ENCODE results near the gene PEAK1.

PEAK1 gene

DNA sequence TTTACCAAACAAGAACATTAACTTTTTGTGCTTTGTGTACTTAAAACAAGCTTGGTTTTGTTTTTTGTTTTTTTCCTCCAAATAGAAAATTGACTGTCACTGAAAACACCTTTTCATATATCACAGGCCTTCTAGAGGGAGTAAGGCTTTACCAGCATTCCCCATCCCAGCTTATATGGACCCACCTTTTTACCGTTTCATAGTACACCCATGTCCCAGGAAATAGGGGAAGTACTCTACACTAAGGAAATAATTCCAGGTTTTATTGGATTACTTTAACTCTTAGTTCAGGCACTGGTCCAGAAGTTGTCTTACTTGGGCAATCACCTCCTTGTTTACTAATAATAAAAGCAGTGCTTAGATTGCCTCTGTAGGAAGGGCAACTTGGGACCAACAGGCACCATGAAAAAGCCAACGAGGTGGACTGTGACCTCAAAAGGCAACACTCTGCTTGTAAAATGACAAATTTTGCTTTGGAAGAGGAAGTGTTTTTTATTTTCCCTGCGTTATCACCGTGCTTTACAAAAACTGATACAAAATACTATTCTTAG, 27.0 kb upstream of the PEAK1 start:
- TF ChIP-seq ZNF274 (IDR thresholded peaks at IDR 0.05; ENCODE audit: low read depth, low read length), result no peak
- H3K4me3 ChIP-seq (ENCODE audit: low read length), result no peak overlapping the region

DNA sequence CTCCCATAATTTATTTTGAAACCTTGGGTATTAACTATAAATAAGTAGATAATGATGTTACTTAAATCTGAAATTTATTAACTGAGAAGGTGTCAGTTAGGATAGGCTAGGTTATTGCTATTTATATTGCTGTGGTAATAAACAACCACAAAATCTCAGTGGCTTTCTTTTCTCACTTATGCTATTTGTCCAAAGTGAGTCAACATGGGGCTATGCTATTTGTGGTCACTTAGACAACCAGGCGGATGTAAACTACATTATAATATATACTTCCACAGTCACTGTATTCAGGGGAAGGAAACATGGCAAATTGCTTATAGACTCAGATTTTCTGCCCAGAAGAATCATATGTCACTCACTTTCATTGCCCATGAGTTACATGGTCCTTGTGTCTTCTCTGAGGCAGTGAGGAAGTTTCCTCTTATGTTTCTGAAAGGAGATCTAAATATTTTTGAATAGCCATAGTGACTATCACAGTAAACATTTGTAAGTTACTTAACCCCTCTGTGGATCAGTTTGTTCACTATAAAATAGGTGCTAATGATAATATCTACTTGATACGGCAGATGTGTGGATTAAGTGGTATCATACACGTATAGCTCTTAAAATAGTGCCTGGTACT, 20.6 kb upstream of the PEAK1 start:
- H3K4me3 ChIP-seq (ENCODE audit: low read length), result no peak overlapping the region
- no peak for TF ChIP-seq ZNF274 (IDR thresholded peaks at IDR 0.05; ENCODE audit: low read depth, low read length)

DNA sequence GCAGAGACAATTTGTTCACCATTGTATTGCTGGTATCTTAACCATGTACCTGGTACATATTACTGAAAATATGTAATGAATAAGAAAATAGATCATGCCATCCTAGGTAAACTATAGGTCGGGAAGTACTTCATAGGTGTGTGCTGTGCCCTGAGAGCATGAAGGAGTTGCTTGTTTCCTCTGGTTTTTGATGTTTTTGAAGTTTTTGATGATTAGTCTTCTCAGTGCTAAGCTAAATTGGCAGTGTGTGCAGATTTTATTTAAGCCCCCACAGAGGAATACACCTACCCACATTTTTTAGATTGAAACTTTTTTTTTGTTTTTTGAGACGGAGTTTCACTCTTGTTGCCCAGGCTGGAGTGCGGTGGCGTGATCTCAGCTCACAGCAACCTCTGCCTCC, 17.4 kb upstream of the PEAK1 start:
- TF ChIP-seq ZNF274 (IDR thresholded peaks at IDR 0.05; ENCODE audit: low read depth, low read length), result no peak
- H3K4me3 ChIP-seq (ENCODE audit: low read length), result no peak overlapping the region

DNA sequence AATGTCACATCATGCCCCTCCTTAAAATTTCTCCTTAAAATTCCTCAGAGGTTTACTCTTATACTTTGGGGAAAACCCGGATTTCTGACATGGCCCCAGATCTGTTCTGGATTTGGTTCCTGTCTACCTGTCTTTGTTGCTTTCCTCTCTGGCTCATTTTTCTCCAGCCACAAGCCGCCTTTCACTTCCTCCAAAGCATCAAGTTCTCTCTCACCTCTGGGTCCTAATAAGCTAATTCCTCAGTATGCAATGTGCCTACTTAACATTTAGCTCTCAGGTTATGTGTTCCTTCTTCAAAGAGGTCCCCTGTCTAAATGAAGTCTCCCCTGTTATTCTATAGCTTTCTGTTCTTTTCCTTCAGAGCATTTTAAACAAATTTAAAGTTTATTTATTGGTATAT, 16.9 kb upstream of the PEAK1 start:
- no peak for TF ChIP-seq ZNF274 (IDR thresholded peaks at IDR 0.05; ENCODE audit: low read depth, low read length)
- no peak overlapping the region for H3K4me3 ChIP-seq (ENCODE audit: low read length)

- H3K4me3 ChIP-seq (ENCODE audit: low read length), result no peak overlapping the region
- TF ChIP-seq ZNF274 (IDR thresholded peaks at IDR 0.05; ENCODE audit: low read depth, low read length), result no peak
These were observed 10.7 kb upstream of the PEAK1 start for GRCh38 chr15:77430652-77431051.

- no peak for TF ChIP-seq ZNF274 (IDR thresholded peaks at IDR 0.05; ENCODE audit: low read depth, low read length)
- H3K4me3 ChIP-seq (ENCODE audit: low read length), result no peak overlapping the region
These were observed 10.3 kb upstream of the PEAK1 start for GRCh38 chr15:77430213-77430612.

GRCh38 chr15:77426871-77427270, 7.0 kb upstream of the PEAK1 start:
- no peak overlapping the region for H3K4me3 ChIP-seq (ENCODE audit: low read length)
- TF ChIP-seq ZNF274 (IDR thresholded peaks at IDR 0.05; ENCODE audit: low read depth, low read length), result no peak

- TF ChIP-seq ZNF274 (IDR thresholded peaks at IDR 0.05; ENCODE audit: low read depth, low read length), result no peak
- no peak overlapping the region for H3K4me3 ChIP-seq (ENCODE audit: low read length)
These were observed 6.5 kb upstream of the PEAK1 start for GRCh38 chr15:77426377-77426776.

- no peak overlapping the region for H3K4me3 ChIP-seq (ENCODE audit: low read length)
- TF ChIP-seq ZNF274 (IDR thresholded peaks at IDR 0.05; ENCODE audit: low read depth, low read length), result no peak
These were observed 5.2 kb upstream of the PEAK1 start for GRCh38 chr15:77425104-77425503.

DNA sequence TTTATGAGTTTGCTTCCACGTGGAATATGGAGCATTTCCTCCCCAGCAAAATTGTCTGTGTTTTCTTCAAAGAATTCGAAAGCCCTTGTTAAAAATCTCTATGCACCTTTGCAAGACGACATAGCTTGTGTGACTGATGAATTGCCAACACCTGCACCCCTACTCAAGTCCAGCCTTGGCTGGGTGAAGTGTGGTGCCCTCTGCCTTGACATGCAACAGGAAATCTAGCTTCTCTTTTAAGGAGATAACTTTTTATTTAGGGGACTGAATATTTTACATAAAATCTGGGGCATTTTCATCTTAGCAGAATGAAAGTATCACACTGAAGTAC, 1.4 kb upstream of the PEAK1 start:
- peak overlapping the region; percentile 97 for H3K4me3 ChIP-seq (ENCODE audit: low read length)
- TF ChIP-seq ZNF274 (IDR thresholded peaks at IDR 0.05; ENCODE audit: low read depth, low read length), result no peak

GRCh38 chr15:77420610-77421369, 886 bp upstream of the PEAK1 start, which contains the start of gene HMG20A:
Gene HMG20A (plus strand): TSS chr15:77420888. CDS start chr15:77458408, 37,520 bp downstream.
- no peak for TF ChIP-seq ZNF274 (IDR thresholded peaks at IDR 0.05; ENCODE audit: low read depth, low read length)
- peak within 1 kb of the TSS; percentile 97 for H3K4me3 ChIP-seq (ENCODE audit: low read length)

DNA sequence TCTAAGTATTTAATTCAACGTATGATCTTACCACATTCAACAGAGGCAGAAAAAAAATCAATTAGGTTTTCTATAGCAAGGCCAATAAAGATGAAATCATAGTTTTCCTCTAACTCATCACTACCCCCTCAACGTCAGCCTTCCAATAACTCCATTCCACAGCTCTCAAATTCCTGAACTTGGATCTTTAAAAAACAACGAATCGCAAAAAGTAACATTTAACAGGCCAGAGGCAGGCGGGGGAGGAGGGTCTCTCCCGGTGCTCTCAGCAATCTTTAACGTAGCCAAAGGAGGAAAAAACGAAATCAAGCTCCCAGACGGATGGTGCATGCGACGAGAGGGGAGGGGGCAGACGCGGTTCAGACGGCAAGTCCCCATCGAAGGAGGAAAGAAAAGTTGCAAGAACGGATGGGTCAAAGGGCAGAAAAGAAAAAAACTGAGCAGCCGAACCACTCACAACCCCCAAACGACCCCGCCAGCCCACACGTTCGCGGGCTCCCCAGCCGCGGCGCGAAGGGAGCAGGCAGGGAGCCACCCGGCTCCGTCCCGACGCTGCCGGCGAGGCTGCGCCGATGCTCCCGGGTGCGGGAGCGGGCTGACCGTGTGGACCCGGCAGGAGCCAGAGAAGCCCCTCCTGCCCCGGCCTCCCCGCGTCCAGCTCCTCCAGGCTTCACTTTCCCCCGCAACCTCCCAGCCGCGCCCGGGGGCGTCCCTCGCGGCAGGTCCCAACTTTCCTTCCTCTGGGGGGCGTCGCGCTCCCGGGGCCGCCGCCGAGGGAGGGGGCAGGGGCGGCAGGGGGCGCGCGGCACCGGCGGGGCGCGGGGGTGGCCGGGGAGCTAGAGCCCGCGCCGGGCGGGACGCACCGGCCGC, 703 bp downstream of the PEAK1 start:
- H3K4me3 ChIP-seq (ENCODE audit: low read length), result peak overlapping the region; percentile 84
- TF ChIP-seq ZNF274 (IDR thresholded peaks at IDR 0.05; ENCODE audit: low read depth, low read length), result no peak

- H3K4me3 ChIP-seq (ENCODE audit: low read length), result peak overlapping the region; percentile 84
- no peak for TF ChIP-seq ZNF274 (IDR thresholded peaks at IDR 0.05; ENCODE audit: low read depth, low read length)
These were observed 1.4 kb downstream of the PEAK1 start for GRCh38 chr15:77418391-77418965.

DNA sequence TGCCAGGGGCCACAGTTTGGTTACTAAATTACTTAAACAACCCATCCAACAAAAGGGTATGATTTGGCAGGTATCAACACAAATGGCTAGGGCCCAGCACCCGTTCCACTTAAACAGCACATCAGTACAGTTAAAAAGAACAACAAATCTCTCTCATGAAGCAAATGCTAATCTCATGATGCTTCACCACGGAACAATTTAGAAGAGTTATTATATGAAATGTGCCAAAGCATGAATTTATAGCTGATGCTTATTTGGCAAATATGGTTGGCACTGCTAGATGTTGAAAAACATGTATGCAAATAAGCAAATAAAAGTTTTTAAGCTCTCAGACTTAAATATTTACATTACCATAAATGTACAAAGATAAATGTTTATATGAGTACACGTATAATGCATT, 2.3 kb downstream of the PEAK1 start:
- no peak for TF ChIP-seq ZNF274 (IDR thresholded peaks at IDR 0.05; ENCODE audit: low read depth, low read length)
- H3K4me3 ChIP-seq (ENCODE audit: low read length), result no peak overlapping the region

All from GM08714 (cell line).